ENCODE measurements around the gene KSR1. TPM values are rescaled to one million over a fixed set of nuclear protein-coding genes. Genes with fewer than 3 reads are reported as not detected.

Gene KSR1
- total and polyA plus RNA-seq, 12 donors, result 16.0 to 50.4 (median 38.5) TPM

- peak overlapping the region in 3 of 5 donors; percentile 23 to 84 (median 84) for H3K27ac ChIP-seq
- no peak for DNase-seq
- H3K27me3 ChIP-seq, result no peaks in the 10 kb centered on the region
- no peaks in the 10 kb centered on the region for H3K36me3 ChIP-seq (replicated peaks in 1 of 2)
- 94 to 100% (median 95%) methylated on average over 6 of the region's 6 CpGs for WGBS, 4 donors
- H3K4me3 ChIP-seq, result no peak overlapping the region
- intact Hi-C loops (cut with DNase I), result no loop called here
- peaks cover 25 to 38% of the 10 kb centered on the region in 2 donors for H3K4me1 ChIP-seq (replicated peaks in 1 of 2)
- TF ChIP-seq CTCF (IDR thresholded peaks at IDR 0.05) (no peak), POLR2A (IDR thresholded peaks at IDR 0.05) (no peak)
- H3K9me3 ChIP-seq (replicated peaks in 1 of 3), result no peaks in the 10 kb centered on the region
These were observed 39.2 kb downstream of the KSR1 start for GRCh38 chr17:27495460-27495859.

GRCh38 chr17:27496005-27496404 is 39.8 kb downstream of the KSR1 start:
- intact Hi-C loops (cut with DNase I), result no loop called here
- TF ChIP-seq CTCF (IDR thresholded peaks at IDR 0.05) (no peak), POLR2A (IDR thresholded peaks at IDR 0.05) (no peak)
- no peaks in the 10 kb centered on the region for H3K27me3 ChIP-seq
- 74 to 83% (median 80%) methylated on average over 5 of the region's 5 CpGs for WGBS, 4 donors
- H3K4me1 ChIP-seq (replicated peaks in 1 of 2), result peaks cover 25 to 38% of the 10 kb centered on the region in 2 donors
- H3K9me3 ChIP-seq (replicated peaks in 1 of 3), result no peaks in the 10 kb centered on the region
- H3K27ac ChIP-seq, result no peak overlapping the region
- H3K36me3 ChIP-seq (replicated peaks in 1 of 2), result no peaks in the 10 kb centered on the region
- no peak overlapping the region for H3K4me3 ChIP-seq
- DNase-seq, result no peak

- Histone ChIP-seq H3K27me3 (no peaks in the 10 kb centered on the region), H3K4me1 (replicated peaks in 1 of 2) (peaks cover 25 to 36% of the 10 kb centered on the region in 2 donors), H3K27ac (no peak overlapping the region), H3K4me3 (no peak overlapping the region), H3K36me3 (replicated peaks in 1 of 2) (no peaks in the 10 kb centered on the region), H3K9me3 (replicated peaks in 1 of 3) (no peaks in the 10 kb centered on the region)
- no peak for DNase-seq
- TF ChIP-seq CTCF (IDR thresholded peaks at IDR 0.05) (no peak), POLR2A (IDR thresholded peaks at IDR 0.05) (no peak)
- intact Hi-C loops (cut with DNase I), result no loop called here
- WGBS, 4 donors, result 91 to 99% (median 95%) methylated on average over 4 to 7 of the region's 7 CpGs
These were observed 40.2 kb downstream of the KSR1 start for GRCh38 chr17:27496437-27496943.

GRCh38 chr17:27496971-27497370 is 40.7 kb downstream of the KSR1 start:
- peaks cover 25 to 32% of the 10 kb centered on the region in 2 donors for H3K4me1 ChIP-seq (replicated peaks in 1 of 2)
- WGBS, 4 donors, result 92 to 98% (median 93%) methylated on average over 9 of the region's 9 CpGs
- H3K36me3 ChIP-seq (replicated peaks in 1 of 2), result no peaks in the 10 kb centered on the region
- H3K27ac ChIP-seq, result no peak overlapping the region
- H3K9me3 ChIP-seq (replicated peaks in 1 of 3), result no peaks in the 10 kb centered on the region
- DNase-seq, result no peak
- no peak overlapping the region for H3K4me3 ChIP-seq
- no peak for TF ChIP-seq POLR2A (IDR thresholded peaks at IDR 0.05)
- TF ChIP-seq CTCF (IDR thresholded peaks at IDR 0.05), result no peak
- intact Hi-C loops (cut with DNase I), result no loop called here
- no peaks in the 10 kb centered on the region for H3K27me3 ChIP-seq
